ENCODE data around the gene LRRC27.

The LRRC27 gene

DNA sequence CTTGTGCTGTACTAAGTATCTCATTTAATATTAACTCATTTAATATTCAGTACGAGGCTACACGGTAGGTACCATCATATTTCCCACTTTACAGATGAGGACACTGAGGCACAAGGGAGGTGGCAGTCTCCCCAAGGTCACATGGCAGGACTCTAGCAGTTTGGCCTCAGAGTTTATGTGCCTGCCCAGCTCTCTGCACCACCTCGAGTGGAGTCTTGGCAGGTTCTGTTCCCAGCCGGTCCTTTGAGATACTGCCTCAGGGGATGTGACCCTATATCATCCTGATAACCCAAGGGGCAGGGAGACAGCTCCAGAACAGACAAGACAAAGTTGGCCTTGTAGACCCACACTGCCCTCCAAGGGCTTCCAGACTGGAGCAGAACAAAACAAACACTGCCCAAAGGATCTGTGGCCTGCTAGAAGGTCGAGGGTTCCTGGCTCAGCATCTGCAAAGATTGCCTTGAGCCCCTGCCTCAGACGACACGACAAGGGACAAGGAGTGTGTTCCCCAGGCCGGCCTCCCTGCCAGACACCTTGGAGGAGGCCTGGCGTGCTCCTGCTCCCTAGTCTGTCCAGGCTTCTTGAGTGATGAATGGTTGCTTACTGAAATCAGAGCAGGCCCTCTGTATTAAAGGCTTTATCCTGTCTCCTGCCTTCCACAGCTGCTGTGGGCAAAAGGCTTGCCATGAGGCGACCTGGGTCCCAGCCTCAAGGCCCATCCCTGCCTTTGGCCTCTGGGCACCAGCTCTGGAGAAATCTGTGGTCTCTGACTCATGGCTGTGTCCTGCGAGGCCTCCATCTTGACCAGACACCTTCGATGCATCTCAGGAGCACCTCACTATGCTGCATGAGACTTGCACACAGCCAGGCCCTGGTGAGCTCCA is 61.1 kb downstream of the LRRC27 start:
- DNase-seq, result no peak

GRCh38 chr10:132393695-132394181 is 61.7 kb downstream of the LRRC27 start:
- no peak for DNase-seq

- no peak for DNase-seq
Measured at GRCh38 chr10:132394201-132394811, 62.3 kb downstream of the LRRC27 start.

DNA sequence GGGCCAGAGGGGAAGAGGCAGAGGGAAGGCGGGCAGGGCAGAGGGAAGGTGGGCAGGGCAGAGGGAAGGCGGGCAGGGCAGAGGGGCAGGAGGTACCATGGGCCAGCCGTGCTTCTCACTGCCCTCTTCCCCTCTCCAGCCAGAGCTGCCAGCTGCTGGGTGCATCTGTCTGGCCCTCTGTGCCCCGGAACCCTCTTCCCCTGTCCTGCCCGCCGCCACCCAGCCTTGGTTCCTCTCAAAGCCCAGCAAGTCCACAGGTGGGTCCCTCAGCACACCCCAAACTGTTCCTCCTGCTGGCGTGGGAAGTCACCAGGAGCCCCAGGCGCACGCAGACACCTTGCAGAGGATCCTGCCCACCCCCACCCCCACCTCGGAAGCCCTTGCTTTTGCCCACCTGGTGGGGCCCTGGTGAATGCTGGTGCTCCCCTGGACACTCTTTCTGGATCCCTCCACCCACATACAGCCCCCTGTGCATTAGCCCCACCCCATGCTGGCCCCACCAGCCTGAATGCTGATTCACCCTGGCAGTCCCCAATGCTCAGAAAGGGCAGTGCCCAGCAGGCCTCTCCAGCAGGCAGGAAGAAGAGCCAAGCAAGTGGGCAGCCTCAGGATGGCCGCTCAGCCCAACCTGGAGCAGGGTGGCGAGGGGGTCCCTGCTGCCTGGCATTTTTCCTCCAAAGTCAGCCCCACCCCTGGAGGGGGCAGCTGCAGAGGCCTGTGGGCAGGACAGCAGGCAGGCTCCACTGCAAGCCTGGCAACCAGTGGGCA is 63.1 kb downstream of the LRRC27 start:
- no peak for DNase-seq

GRCh38 chr10:132395704-132396493 is 63.9 kb downstream of the LRRC27 start:
- no peak for DNase-seq

GRCh38 chr10:132396494-132397035 is 64.6 kb downstream of the LRRC27 start:
- DNase-seq, result no peak

DNA sequence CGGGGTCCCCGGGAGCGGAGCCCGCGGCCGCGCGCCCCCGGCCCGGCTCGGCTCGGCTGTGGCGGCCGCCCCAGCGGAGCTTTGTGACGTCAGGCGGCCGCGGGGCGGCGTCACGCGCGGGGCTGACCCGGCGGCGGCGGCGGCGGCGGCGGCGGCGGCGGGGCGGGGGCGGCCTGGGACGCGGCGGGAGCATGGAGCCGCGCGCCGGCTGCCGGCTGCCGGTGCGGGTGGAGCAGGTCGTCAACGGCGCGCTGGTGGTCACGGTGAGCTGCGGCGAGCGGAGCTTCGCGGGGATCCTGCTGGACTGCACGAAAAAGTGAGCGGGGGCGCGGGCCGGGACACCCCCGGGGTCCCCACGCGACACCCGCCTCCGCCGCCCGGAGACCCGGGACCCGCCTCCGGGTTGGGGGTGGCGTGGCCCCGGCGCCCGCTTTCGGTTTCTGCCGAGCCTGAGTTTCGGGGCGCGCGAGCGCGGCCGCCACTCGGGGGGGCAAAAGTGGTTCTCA is 65.1 kb downstream of the LRRC27 start, which contains the start of gene PWWP2B:
TSS of gene PWWP2B (plus strand) at position 165 of the 506 bp plus-strand sequence. CDS start at position 192, 27 bp downstream.
- DNase-seq, result no peak

DNA sequence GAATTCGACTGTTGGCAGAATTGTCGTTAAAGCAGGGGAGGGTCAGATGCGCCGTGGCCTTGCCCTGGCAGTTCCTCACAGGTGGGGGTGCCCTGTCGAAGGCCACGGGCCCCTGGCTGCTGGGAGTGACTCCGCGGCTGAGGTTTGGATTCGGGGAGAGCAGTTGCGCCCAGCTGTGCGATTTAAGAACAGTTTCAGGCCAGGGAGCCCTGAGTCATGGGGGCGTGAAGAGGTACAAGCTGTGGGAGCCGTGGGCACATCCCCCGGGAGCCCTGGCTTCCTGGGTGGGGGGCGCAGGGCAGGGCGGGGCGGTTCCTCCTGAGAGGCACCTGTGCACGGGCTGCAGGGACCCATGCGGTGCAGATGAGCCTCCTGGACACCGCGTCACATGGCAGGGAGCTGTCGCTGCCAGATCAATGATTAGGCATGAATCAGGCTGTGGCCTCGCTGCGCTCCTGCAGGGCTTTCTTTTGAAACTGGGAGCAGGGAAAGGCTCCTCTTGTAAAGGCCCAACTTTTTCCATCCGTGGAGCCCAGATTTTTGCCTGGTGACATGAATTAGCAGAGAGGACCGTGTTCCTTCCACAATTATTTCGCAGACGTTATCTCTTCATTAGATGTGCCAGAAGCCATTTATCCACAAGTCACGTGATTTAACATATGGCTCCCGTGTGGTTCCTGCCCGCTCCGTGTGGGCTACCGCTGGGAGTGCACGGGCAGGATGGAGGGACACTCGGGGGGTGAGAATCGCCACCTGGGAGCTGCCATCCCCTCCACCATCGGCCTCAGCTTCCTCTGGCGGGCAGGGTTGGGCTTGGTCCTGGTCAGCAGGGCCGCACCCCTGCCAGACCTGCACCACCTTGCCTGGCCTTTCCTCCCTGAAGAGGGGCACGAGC is 65.9 kb downstream of the LRRC27 start:
- DNase-seq, result no peak

GRCh38 chr10:132398566-132398991 is 66.6 kb downstream of the LRRC27 start:
- no peak for DNase-seq

- no peak for DNase-seq
Measured at GRCh38 chr10:132399117-132400035, 67.4 kb downstream of the LRRC27 start.

GRCh38 chr10:132400041-132400546 is 68.1 kb downstream of the LRRC27 start:
- no peak for DNase-seq

GRCh38 chr10:132400547-132401151 is 68.7 kb downstream of the LRRC27 start:
- DNase-seq, result no peak

GRCh38 chr10:132401401-132402118 is 69.6 kb downstream of the LRRC27 start:
- DNase-seq, result no peak

- DNase-seq, result no peak
Measured at GRCh38 chr10:132402781-132403241, 70.8 kb downstream of the LRRC27 start.

DNA sequence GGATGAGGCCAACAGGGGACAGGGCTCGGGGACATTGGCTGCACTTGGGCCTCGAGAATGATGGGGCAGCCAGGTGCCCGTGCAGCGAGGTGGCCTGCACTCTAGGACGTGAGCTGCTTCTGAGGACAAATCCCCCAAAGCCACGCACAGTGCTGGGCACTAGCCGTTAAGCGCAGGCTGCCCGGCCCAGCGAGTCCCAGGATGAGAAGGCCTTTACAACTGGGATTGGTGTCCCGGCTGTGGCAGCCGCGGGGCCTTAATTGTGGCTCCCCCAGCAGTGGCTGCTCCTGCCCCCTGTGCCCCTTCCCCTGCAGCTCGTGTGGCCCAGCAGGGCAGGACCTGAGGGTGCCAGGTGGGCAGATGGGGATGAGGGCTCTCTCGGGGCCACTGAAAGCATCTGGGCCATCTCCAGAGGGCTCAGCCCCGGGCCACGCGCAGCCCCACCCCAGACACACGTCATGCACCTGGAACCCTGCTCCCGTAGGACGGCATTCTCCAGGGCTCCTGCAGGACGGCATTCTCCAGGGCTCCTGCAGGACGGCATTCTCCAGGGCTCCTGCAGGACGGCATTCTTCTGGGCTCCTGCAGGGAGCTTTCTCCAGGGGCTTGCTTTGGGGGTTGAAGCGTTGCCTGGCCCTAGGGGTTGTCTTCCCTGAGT is 71.6 kb downstream of the LRRC27 start:
- DNase-seq, result no peak

DNA sequence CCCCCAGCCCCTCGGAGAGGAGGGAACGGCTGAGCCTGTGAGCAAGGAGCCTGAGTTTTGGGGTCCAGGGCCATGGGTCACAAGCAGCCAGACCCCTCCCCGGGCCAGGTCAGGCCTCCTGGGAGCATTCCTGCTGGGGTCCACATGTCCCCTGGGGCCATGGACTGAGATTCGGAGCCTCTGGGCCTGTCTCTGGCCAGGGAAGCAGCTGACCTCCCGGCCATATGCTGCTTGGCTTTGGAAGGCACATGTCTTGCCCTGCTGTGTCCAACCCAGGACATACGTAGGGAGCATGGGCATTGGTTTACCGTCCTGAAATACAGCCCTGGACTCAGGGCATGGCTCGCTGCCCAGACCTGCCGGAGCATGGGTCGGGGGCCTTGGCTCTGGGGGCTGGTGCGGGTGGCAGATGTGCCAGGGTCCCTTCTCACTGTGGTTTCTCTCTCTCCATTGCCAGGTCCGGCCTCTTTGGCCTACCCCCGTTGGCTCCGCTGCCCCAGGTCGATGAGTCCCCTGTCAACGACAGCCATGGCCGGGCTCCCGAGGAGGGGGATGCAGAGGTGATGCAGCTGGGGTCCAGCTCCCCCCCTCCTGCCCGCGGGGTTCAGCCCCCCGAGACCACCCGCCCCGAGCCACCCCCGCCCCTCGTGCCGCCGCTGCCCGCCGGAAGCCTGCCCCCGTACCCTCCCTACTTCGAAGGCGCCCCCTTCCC is 72.3 kb downstream of the LRRC27 start:
- DNase-seq, result no peak

DNA sequence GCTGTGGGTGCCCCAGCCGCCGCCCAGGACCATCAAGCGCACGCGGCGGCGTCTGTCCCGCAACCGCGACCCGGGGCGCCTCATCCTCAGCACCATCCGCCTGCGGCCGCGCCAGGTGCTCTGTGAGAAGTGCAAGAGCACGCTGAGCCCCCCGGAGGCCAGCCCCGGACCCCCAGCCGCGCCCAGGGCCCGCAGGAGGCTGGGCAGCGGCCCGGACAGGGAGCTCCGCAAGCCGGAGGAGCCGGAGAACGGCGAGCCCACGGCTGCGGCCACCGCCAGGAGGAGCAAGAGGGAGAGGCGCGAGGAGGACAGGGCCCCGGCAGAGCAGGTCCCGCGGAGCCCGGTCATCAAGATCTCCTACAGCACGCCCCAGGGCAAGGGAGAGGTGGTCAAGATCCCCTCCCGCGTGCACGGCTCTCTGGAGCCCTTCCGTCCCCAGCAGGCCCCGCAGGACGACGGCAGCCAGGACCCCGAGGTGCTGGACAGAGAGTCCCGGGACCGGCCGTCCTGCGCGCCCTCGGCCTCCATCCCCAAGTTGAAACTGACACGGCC is 73.0 kb downstream of the LRRC27 start:
- DNase-seq, result no peak
